TTC549 (cell line): ENCODE results near the gene SLC7A5.
"Not testable (repeated sequence)": the region's sequence is repeated elsewhere in the genome, so short reads cannot be mapped to it uniquely, and the experiment has no call there.

ENCODE experiments used
- FAIRE-seq: peaks from 2 replicates; lab custom pipeline; 2012; peaks lifted over from hg19 to GRCh38; lab: Jason Lieb, UNC

The SLC7A5 gene

DNA sequence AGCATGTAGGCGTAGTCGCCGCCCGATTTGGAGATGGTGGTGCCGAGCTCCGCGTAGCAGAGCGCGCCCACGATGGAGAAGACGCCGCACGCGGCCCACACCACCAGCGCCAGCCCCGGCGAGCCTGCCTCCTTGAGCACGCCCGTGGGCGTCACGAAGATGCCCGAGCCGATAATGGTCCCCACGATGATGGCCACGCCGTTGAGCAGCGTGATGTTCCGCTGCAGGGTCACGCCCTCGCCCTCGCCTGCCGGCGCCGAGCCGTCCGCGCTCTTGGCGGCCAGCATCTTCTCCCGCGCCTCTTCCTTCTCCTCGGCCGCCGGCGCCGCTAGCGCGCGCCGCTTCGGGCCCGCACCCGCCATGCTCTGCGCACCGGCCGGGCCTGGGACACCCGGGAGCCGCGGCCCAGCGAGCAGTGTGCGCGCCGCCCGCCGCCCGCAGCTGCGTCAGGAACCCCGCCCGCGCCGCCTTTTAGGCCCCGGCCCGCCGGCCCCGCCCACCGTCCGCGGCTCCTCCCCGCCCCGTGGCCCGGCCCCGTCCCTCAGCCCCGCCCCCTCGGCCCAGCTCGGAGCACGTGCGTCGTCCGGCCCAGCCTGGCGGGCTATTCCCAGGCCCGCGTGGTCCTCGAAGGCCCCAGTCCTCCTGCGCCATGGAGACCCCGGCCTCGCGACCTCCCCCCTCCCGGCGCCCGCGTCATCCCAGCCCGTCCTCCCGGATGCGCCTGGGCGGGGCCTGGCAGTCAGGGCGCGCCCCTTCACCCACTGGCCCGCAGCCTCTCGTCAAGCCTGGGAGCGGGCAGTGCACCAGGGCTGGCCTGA, at the start of gene SLC7A5:
Gene SLC7A5 (minus strand): TSS at position 447 of the 818 bp plus-strand sequence. CDS start 85 bp downstream, at position 362.
- not testable (repeated sequence) for FAIRE-seq

DNA sequence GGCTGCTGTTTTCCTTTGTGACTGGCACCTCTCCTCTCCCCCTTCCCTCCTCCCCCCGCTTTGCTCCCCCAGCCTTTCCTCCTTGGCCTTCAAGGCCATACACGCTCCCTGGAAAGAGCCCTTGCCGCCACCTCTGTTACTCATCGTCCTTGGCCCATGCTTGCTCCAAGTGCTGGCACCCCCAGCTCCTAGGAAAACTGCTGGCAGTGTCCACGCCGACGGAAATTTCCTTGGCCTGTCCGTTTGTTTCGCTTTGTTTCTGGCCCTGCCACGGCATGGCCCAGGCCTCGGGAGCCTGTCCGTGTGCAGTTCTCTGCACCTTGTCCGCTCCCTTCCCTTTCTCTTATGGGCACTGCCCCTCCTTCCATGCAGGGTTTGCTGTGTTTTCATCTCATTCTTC, 49.0 kb upstream of the SLC7A5 start:
- no peak for FAIRE-seq

DNA sequence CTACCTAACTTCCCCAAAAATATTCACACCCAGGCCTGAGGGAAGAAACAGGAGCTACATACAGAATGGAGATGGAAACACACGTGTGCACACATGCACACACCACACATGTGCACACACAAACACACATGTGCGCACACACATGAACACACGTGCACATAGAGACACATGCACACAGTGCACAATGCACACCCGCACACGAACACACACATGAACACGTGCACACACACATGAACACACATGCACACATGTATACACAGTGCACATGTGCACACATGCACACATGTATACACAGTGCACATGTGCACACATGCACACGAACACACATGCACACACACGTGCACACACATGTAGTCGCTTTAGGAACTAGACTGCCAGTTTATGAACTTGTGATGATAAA, 48.2 kb upstream of the SLC7A5 start:
- FAIRE-seq = no peak

DNA sequence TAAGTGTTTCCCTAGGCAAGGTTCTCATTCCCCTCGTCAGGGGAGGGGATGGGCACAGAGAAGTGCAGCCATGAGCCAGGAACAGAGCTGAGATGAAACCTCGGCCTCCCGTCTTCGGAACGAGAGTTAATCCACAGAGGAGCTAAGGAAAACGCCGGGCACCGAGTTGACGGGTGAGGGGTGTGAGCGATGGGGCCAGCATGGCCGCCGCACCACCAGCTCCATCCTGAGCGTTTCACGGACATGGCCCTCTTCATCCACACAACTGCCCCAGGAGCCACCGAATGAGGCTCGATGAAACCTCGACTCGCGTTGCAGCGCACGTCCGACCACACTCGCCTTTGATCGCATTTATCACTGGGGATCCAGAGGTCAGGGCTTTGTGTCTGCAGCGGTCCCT, 45.5 kb upstream of the SLC7A5 start:
- FAIRE-seq = no peak

DNA sequence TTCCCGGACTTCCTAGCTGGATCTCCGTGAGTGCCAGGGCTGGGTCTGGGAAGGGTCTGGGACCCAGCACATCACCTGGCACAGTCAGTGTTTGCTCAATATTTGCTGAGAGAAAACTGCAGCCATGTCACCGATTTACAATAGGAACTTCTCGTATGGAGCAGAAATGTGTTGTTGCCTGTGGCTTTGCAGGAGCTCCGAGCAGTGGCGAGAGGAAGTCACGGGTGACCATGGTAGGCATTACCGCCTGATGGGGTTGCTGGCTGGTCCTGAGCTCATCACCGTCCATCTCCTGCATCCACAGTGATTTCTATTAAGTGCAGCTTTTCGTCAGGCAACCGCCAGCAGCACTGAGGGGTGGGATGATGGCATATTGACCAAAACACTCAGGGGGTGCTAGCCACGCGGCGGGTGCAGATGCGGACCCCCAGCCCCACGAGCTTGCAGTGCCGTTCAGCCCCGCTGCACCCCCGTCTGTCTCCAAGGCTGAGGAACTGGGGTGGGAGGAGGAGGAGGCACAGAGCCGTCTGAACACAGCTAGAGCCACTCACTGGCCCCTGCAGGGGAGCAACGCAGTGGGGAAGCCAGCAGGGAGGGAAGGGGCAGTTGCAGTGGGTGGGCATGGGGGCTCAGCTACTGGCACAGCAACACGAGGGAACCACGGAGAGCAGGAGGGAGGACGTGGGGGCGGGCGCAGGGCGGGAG, 44.9 kb upstream of the SLC7A5 start:
- not testable (repeated sequence) for FAIRE-seq

DNA sequence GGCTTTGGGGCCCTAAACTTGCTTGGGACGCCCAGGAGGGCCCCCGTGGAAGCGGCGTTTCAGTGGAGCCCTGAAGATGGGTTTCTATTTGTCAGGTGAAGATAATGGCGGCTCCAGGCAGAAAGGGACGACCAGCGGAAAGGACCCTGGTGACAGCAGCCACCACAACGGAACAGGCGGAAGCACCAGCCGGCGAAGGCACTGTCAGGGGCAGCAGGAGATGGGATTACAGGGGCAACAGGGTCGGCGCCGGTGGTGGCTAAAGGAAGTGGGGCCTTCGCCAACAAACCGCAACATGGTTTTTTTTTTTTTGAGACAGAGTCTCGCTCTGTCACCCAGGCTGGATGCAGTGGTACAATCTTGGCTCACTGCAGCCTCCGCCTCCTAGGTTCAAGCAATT, 43.4 kb upstream of the SLC7A5 start:
- not testable (repeated sequence) for FAIRE-seq

DNA sequence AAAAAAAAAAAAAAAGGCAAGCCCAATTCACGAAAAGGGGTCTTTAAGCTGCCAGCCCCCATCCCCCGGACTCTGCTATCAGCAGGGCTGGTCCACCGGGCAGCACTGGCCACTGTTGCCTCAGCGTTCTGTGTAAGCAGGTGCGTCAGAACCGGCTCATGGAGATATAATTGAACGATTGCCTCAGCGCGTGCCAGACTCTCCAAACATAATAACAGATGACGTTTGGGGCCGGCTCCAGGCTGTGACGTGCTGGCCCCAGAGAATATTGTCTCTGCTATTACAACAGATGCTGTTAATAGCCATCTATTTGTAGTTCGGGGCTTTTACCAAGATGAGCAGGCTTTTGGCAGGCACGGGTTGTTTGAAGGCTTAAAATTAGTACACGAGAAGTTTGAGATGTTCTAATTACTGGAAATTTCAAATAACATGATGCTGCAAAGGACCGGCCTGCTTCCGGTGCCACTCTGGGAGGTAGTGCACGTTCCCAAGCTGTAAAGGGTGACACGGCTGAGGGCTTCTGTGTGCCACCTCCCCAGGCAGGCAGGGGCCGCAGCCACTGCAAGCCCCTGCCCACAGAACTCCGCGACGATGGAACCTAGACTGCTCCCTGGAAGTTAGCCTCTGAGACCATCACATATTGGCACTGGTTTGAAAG, 41.9 kb upstream of the SLC7A5 start:
- not testable (repeated sequence) for FAIRE-seq

DNA sequence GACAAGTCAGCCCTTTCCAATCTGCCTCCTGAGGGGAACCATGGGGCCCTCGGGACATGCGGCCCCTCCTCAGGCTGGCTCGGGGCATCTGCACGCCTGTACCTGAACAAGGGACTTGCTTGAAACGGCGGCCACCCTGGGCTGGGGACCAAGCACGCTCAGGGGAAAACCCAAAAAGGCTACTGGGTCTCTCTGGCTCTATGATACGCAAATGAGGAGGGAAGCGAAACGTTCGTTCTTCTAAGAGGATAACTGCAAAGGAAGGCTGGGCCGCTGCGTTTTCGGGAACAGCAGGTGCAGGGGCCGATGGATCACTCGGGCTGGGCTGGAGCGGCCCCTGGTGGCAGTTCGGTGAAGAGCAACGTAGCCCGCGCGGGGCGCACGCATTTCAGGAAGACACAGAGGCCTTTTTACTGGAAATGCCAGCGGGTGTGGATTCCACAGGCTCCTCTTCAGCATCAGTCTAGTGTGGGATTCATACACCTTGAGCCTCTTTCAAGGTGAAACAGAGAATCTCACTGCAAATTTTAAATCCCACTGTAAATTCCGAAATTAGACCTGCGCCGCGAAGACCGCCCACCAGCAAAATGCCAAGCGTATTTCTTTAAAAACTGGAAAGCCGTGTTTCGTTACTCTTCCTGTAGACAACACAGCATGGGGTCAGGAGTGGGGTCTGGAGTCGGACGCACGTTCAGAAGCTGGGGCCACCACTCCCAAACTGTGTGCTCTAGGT, 40.1 kb upstream of the SLC7A5 start:
- FAIRE-seq = not testable (repeated sequence)

DNA sequence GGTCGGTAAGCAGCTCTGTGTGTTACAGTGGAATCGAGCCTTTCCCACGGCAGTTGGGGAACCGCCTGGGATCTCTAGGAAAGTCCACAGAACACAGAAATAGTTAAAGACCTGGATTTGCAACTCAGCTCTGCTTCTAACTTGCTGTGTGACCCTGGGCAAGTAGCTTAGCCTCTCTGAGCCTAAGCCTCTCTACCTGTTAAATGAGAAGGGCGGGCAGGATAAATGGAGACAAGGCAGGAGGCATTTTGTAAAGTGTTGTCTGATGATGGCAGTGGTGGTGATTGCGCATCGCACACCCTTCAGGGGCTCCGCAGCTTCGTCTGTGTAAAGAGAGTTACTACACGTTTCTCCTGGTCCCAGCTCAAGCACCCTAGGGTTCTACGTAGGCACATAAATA, 38.8 kb upstream of the SLC7A5 start:
- FAIRE-seq = not testable (repeated sequence)

DNA sequence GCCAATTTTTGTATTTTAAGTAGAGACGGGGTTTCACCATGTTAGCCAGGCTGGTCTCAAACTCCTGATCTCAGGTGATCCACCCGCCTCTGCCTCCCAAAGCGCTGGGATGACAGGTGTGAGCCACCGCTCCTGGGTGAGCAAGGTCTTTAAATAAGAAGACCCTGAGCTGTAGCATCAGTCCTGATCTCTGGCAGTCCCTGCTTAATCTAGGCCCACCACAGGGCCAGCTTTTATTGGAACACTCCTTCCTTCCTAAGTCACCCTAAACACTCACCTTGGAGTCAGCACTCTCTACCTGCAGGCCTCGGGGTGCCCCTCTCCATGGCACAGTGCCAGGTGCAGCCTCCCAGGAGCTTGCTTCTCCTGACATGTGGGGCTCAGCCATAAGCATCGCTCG, 36.2 kb upstream of the SLC7A5 start:
- FAIRE-seq = not testable (repeated sequence)

DNA sequence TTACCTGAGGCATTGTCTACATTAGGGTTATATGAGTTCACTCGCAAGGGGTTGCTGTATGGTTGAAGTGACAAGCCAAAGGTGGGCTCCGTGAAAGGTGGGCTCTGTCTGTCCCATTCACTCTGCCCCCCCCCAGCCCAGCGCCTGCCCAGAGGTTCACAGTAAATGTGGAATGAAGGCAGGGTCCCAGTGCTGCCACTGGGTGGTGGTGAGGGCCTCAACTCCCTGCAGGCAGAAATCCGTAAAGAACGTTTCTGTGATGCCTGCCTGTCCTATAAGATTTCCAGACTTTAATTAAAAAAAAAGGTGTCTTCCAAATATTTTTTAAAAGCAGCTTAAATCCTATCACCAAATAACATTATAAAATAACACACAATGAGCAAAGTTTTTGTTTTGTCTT, 35.7 kb upstream of the SLC7A5 start:
- not testable (repeated sequence) for FAIRE-seq

DNA sequence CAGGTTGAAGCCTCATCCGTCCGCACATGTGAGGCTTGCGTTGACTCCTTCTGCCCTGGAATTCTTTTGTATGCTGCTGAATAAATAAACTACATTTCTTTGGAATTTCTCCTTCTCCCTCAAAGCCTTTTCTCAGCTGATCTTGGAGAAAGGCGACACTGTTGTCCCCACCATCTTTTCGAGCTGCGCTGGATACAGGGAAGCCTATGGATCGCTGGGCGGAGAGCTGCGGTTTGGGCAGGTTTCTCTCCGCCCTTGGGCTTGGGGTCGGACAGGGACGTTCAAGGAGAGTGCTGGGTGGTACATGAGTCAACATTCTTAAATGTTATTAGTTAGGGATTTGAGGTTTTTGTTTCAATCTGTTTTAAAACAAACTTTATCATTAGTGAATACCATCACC, 31.2 kb upstream of the SLC7A5 start:
- not testable (repeated sequence) for FAIRE-seq

DNA sequence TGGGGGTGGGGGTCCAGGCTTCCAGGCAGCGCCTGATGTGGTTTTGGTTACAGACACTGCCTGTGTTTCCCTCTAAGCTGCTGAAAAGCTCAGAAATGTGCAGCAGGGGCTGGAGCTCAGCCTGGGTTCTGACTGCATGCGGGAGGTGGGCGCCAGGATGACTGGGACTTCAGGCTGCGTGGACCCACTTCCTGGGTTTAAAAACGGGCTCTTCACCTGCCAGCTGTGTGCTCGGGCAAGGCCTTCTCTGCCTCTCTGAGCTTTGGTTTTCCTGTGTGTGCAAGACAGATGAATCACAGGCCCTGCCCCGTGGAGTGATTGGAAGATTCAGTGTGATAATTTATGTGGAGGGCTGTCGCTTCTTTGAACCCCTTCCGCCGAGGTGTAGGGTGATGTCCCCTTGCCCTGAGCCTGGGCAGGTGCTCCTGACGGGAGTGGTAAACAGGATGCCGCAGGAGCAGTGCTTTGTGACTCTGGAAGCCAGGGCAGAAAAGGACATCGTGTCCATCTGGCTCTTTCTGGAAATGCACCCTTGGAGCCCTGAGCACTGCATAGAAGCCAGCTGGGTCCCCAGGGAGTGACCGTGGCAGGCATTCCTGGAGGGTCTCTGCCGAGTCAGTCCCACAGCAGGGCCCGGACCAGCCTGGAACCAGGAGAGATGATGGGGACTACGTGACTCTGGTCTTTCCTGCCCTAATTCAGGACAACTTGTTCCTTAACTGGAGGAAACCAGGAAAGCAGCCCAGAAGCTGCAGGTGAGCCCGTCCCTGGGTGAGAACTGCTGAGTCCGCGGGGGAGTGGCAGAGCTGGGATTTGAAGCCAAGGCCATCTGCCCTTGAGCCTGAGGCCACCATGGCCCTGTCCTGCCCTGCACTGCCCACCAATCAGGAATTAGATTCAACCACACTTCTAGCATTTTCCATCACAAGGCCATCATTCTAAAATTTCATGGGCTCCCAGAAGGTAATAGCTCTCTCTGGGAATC, 28.5 kb upstream of the SLC7A5 start:
- FAIRE-seq = no peak

DNA sequence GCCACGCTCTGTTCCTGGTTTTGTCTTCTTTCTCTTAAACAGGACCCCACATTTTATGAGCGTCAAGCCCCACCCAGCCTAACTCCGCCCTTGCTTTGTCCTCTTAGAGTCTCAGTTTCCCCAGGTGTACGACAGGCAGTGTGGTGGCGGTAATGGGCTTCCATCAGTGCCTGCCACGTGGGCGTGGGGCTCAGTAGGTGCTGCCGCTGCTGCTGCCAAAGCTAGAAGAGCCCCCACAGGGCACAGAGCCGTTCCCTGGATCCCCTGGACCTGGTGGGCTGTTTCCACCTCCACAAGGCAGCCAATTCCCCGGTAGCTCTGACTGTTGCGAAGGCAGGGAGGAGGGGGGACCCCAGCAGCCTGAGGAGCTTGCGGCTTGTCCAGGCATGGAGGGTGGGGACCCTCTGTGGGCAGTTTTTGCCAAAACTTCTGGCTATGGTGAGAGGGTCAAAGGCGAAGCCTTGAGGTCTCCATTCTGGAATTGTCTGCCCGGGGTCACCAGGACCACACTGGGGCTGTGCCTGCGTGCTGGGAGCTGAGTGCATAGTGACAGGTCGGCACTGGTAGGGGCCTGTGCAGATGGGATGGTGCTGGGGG, 27.7 kb upstream of the SLC7A5 start:
- FAIRE-seq = not testable (repeated sequence)

DNA sequence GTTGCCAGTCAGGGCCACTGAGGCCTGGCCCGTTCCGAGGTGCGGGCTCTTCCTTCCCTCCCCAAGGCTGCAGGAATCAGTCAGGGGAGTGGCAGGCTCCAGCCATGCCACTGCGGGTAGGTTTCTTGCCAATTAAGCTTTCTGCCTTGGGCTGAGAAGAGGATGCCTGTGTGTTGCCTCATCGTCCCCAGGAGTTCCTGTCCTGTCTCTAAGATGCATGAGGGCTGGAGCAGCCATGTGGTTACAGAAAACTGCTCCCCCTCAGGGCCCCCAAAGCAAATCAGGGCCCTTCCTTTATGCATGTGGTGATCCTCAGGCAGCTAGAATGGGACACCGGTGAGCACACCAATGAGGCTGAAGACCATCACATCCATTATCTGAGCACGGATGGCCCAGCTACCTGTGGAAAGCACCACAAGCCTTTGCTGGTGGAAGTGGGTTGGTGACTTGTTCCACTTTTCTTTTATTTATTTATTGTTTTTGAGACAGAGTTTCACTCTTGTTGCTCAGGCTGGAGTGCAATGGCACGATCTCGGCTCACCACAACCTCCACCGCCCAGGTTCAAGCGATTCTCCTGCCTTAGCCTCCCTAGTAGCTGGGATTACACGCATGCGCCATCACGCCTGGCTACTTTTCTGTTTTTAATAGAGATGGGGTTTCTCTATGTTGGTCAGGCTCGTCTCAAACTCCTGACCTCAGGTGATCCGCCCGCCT, 27.0 kb upstream of the SLC7A5 start:
- not testable (repeated sequence) for FAIRE-seq

DNA sequence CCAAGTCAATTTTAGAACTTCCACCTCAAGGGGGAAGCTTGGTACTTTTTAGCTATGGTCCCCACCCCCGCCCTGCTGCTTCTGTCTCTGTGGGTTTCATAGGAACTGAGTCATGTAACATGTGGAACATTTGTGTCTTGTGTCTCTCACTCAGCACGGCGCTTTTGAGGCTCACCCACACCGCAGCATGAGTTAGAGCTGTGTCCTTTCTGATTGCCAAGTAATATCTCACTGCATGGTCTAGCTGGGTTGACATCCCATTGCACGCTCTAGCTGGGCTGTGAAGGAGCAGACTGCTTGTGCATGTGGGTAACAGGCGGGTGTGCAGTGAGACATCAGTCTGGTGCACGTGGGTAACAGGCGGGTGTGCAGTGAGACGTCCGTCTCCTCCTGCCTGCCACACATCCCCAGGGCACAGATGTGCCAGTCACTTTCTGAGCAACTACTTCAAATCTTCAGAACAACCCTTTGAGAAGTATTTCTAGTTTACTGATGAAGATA, 26.4 kb upstream of the SLC7A5 start:
- FAIRE-seq = no peak

DNA sequence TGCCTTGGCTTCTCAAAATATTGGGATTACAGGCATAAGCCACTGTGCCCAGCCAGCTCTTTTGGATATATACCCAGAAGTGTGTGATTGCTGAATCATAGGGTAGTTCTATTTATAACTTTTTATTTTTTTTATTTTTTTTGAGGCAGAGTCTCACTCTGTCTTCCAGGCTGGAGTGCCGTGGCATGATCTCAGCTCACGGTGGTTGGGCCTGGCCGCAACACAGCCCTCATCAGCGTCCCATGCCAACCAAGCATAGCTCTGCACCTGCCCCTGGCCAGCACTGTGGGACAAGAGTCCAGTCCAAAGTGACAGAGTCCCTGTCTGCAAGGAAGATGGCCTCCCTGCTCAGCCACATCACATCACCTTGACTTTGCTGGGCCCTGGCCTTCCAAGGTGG, 24.7 kb upstream of the SLC7A5 start:
- not testable (repeated sequence) for FAIRE-seq

DNA sequence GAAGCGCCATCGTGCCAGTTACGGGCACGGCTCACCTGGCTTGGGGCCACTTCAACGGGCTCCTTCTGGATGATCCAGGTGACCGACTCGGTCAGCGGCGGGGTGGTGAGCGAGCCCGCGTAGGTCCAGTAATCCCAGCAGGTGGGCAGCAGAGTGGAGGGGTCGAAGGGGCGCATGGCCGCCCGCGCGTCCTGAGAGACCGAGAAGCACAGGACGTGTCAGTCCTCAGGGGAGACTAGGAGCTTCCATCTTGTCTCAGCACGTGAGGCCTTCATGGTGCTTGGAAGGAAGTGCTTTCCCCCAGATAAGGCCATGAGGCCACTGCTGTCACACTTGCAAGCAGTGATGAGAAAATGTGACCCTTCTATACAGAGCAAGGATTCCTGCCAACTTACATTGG, 22.5 kb upstream of the SLC7A5 start:
- no peak for FAIRE-seq

DNA sequence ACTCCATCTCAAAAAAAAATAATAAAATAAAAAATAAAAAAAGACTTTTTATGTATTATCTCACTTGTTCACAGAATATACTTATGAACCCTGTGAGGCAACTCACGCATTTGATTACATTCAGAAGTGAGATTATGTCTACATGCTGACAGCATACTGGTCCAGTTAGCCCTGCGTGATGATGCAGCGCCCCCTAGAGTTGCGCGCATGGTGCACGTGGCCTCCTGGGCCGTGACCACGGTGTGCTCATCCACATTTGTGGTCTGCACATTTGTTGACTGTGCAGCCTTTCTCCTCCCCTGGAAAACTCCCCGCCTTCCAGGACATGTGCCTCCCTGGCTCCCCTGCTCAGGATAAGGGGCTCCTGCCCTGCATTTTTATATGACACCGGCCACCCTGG, 20.5 kb upstream of the SLC7A5 start:
- not testable (repeated sequence) for FAIRE-seq

DNA sequence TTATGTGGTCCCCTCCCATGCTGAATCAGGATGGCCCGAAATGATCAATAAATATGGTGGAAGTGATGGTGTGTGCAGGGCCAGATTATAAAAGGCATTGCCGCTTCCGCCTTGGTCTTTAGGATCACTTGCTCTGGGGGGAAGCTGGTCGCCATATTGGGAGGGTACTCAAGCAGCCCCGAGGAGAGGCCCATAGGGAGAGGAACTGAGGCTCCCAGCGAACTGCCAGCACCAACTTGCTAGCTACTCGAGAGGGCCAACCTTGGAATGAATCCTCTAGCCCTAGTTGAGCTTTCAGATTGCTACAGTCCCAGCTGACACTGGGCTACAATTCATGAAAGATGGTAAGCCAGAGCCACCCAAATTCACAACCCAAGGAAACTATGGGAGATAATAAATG, 19.0 kb upstream of the SLC7A5 start:
- not testable (repeated sequence) for FAIRE-seq
